Measurements from ENCODE around the gene PSMA7.

DNA sequence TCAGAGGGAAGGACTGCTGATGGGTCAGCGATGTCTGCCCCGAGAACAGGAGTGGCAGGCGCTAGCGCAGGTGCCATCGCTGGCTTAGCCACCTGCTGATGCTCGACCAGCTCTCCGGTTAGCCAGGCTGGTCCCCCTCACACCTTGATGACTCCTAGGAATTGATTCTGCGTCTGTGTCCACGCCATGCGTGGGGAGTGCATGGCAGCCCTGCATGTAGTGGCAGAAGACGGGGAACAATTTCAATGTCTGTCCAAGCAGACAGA, 7.0 kb upstream of the PSMA7 start:
- TF ChIP-seq, protein P1, sequence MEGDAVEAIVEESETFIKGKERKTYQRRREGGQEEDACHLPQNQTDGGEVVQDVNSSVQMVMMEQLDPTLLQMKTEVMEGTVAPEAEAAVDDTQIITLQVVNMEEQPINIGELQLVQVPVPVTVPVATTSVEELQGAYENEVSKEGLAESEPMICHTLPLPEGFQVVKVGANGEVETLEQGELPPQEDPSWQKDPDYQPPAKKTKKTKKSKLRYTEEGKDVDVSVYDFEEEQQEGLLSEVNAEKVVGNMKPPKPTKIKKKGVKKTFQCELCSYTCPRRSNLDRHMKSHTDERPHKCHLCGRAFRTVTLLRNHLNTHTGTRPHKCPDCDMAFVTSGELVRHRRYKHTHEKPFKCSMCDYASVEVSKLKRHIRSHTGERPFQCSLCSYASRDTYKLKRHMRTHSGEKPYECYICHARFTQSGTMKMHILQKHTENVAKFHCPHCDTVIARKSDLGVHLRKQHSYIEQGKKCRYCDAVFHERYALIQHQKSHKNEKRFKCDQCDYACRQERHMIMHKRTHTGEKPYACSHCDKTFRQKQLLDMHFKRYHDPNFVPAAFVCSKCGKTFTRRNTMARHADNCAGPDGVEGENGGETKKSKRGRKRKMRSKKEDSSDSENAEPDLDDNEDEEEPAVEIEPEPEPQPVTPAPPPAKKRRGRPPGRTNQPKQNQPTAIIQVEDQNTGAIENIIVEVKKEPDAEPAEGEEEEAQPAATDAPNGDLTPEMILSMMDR (IDR thresholded peaks at IDR 0.05), result no peak
- no peak for TF ChIP-seq POLR2A (IDR thresholded peaks at IDR 0.05)

All from Peyer's patch (tissue), 4 donors.